ENCODE measurements around the gene ZNF234.
"Not testable (repeated sequence)": the region's sequence is repeated elsewhere in the genome, so short reads cannot be mapped to it uniquely, and the experiment has no call there.

Gene ZNF234

DNA sequence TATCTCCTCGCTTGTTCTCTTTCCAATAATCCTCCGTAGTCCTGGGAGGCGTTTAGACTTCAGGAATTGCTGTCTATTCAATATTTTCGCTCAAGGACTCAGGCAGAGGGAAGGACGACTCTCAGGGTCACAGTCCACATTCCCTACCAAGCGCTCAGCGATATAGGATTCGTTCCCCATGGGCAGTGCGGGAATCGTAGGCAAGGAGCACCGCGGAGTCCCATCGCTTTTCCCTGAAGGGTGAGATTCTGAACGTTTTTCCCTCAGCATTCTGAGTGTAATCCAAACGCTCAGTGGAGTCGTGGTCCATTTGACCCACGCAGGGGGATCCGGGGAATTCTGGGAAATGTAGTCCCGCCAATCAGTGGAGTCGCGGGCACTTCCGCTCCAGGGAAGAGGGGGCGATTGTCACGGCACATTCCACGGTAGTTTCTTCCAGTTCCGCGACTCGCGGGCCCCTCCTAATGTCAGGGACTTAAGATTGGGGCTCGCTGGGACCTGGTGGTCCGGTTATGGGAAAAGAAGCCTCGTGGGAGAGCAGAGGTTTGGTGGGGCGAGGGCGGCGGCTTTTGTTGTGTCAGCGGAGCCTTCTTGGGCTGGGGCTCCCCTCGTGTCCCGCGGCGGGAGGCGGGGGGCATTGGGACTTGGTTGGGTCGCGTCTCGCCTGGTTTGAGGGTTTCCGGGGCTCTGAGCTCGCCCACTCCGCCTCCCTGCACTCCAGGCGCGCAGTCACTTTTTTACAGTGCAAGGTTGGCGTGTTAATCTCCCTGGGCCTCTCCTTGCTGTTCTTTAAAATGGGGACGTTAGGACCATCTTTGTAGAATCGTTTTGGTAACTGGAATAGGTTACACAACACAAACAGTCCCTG lies at the start of gene ZNF234:
Gene ZNF234, plus strand, starts transcription at position 364 of the 868 bp plus-strand sequence. CDS start 3,079 bp downstream, outside the sequence.
- DNase-seq: peak; percentile 88

DNA sequence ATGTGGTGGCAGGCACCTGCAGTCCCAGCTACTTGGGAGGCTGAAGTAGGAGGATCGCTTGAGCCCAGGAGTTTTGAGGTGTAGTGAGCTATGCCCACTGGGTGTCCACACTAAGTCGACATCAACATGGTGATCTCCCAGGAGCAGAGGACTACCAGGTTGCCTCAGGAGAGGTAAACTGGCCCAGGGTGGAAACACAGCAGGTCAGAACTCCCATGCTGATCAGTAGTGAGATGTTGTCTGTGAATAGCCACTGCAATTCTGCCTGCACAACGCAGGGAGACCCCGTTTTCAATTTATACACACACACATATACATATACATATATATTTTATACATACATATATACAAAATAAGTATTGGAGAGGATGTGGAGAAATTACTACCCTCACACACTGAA lies 49.2 kb upstream of the ZNF234 start:
- DNase-seq: no peak

DNA sequence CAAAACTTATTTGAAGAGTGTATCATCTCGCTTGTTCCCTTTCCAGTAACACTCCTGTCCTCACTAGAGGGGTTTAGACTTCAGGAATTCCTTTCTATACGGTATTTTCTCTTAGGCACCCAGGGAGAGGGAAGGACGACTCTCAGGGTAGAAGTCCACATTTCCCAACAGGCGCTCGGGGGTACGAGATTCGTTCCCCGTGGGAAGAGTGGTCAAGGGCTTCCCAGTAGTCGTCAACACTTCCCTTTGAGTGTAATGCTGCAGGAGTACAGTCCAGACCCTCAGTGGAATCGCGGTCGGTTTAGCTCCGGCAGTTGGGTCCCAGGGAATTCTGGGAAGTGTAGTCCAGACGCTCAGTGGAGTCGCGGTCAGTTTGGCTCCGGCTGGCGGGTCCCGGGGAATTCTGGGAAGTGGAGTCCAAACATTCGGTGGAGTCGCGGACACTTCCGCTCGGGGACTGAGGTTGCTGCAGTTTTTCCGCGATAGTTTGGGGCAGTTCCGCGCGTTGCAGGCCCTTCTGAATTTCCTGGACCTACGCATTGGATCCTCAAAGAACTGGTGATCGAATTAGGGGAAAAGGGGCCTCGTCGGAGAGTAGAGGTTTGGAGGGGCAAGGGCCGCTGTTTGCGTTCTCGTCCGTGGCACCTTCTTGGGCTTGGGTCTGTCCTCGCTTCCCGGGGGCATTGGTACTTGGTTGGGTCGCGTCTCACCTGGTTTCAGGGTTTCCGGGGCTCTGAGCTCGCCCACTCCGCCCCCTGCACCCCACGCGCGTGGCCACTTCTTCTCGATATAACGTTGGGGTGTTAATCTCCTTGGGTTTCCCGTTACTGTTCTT lies 47.2 kb upstream of the ZNF234 start, which contains the start of gene ZNF224:
Gene ZNF224, plus strand, starts transcription at position 431 of the 835 bp plus-strand sequence. CDS start 3,513 bp downstream, outside the sequence.
- peak; percentile 96 for DNase-seq

DNA sequence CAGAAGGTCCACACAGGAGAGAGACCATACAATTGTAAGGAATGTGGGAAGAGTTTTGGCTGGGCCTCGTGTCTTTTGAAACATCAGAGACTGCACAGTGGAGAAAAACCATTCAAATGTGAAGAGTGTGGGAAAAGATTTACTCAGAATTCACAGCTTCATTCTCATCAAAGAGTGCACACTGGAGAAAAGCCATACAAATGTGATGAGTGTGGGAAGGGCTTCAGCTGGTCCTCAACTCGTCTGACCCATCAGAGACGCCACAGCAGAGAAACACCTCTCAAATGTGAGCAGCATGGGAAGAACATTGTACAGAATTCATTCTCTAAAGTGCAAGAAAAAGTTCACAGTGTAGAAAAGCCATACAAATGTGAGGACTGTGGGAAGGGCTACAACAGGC lies 33.6 kb upstream of the ZNF234 start:
- no peak for DNase-seq

DNA sequence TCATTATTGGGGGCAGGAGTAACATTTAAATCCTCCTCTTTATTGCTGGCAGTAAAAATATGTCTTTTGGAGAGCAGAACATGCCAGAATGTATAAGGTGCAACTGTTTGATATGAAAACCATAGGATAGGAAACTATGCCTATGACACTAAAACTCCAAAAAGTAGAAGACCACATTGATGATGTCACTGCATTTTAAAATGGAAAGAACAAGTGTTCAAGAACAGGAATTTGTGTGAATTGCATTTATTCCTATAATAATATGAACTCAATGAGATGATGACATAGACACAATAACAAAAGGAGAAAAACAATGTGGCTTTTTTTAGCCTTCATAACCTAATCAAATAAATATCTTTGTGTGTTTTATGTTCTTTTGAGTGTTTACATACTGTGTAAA lies 31.9 kb upstream of the ZNF234 start:
- DNase-seq: no peak

DNA sequence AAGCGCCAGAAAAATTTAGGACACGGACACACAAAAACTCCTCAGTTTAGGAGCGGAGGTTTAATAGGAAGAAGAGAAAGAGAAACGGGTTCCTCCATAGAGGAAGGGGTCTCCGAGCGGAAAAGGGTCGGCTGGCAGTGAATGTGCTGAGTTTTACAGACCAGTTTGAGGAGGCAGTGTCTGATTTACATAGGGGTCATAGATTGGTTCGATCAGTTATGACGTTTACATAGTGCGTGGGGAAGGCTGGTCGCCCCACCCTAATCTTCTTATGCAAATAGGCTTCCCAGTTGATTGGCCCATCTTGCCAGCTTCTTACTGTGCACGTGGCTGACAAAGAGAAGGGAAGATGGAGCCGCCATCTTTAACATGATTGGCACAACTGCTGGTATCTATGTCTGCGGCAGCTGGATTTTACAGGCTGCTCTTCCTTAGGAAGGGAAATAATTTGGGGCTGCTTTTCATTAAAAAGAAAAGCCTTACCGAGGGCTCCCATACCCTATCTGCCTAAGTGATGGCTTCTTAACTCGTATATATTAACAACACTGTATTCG lies 29.4 kb upstream of the ZNF234 start:
- peak; percentile 96 for DNase-seq

DNA sequence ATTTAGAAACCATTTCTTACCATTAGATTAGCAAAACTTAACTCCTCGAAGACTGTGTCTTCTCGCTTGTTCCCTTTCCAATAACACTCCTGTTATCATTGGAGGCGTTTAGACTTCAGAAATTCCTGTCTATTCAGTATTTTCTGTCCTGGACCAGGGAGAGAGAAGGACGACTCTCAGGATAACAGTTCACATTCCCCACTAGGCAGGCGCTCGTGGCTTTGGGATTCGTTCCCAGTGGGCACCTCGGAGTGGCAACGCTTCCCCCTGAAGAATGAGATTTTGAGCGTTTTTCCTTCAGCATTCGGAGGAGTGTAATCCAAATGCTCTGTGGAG lies 28.6 kb upstream of the ZNF234 start:
- DNase-seq: no peak

DNA sequence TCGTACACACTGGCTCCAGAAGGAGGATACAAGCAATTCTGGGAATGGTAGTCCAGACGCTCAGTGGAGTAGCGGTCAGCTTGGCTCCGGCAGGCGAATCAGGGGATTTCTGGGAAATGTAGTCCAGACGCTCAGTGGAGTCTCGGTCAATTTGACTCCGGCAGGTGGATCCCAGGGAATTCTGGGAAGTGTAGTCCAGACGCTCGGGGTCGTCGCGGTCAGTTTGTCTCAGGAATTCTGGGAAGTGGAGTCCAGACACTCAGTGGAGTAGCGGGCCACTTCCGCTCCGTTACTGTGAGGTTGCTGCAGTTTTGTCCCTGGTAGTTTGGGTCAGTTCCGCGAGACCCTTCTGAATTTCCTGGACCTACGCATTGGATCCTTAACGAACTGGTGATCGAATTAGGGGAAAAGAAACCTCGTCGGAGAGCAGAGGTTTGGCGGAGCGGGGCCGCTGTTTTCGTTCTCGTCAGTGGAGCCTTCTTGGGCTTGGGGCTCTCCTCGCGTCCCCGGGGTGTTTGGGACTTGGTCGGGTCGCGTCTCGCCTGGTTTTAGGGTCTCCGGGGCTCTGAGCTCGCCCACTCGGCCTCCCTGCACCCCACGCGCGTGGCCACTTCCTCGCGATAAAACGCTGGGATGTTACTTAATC lies 28.1 kb upstream of the ZNF234 start, which contains the start of gene ZNF225:
Gene ZNF225, plus strand, starts transcription at position 262 of the 646 bp plus-strand sequence. CDS start 2,429 bp downstream, outside the sequence.
- DNase-seq: peak; percentile 99

DNA sequence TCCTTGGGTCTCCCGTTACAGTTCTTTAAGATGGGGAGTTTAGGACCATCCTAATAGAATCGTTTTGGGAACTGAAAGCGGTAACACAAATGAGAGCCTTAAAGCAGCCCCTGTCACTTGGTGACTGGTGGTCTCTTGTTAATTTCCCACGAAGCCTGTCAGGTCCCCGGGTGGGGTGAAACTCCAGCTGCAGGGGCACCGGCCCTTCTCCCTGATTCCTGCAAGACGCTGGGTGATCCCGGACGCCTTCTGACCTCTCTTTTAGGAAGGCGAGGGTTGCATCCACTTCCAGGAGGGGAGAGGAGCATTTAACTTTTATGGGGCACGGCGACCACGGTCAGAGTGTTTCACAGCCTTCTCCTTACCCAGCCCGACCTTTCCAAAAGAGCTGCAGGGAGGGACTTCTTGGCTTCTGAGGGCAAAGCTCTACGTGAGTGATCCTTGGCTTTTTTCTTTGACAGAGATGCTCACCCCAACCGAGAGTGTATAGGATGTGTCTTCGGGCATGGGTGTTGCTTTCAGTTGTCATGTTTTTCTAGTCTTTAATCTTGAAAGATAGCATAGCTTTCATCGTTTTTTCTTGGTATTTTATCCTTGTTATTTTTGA lies 27.5 kb upstream of the ZNF234 start:
- DNase-seq: peak; percentile 44

DNA sequence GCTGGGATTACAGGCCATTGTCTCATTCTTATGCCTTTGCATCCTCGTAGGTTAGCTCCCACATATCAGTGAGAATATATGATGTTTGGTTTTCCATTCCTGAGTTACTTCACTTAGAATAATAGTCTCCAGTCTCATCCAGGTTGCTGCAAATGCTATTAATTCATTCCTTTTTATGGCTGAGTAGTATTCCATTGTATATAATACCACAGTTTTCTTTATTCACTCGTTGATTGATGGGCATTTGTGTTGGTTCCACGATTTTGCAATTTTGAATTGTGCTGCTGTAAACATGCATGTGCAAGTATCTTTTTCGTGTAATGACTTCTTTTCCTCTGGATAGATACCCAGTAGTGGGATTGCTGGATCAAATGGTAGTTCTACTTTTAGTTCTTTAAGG lies 20.2 kb upstream of the ZNF234 start:
- DNase-seq: not testable (repeated sequence)

DNA sequence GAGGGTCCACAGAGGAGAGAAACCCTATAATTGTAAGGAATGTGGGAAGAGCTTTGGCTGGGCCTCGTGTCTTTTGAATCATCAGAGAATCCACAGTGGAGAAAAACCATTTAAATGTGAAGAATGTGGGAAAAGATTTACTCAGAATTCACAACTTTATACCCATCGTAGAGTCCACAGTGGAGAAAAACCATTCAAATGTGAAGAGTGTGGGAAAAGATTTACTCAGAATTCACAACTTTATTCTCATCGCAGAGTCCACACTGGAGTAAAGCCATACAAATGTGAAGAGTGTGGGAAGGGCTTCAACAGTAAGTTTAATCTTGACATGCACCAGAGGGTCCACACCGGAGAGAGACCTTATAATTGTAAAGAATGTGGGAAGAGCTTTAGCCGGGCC lies 9.4 kb upstream of the ZNF234 start:
- DNase-seq: no peak

DNA sequence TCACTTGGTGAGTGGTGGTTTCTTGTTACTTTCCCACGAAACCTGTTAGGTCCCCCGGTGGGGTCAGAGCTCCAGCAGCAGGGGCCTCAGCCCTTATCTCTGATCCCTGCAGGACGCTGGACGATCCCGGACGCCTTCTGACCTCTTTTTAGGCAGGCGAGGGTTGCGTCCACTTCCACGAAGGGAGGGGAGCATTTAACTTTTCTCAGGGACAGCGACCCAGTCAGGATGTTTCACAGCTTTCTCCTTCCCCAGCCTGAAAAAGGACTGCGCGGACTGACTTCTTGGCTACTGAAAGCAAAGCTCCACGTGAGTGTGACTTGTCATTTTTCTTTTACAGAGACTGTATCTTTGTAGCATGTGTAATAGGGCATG lies 692 bp downstream of the ZNF234 start:
- DNase-seq: peak; percentile 24

DNA sequence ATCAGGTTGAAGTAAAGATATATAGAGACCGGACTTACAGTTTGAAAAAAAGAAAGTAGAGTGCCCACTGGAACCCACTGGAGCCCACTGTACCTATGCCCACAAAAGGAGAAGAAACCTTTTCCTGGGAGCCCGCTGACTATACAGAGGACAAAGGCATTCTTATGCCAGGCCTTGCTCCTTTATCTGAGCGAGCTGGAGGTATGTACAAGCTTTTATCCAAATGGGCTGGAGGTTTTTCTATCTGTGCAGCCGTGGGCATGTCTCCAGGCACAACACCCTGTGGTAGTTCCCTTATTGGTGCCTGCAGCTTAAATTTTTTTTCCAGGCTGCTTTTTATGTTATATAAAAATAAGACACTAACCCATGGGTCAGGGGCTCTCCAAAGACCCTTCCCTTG lies 8.4 kb downstream of the ZNF234 start:
- no peak for DNase-seq

DNA sequence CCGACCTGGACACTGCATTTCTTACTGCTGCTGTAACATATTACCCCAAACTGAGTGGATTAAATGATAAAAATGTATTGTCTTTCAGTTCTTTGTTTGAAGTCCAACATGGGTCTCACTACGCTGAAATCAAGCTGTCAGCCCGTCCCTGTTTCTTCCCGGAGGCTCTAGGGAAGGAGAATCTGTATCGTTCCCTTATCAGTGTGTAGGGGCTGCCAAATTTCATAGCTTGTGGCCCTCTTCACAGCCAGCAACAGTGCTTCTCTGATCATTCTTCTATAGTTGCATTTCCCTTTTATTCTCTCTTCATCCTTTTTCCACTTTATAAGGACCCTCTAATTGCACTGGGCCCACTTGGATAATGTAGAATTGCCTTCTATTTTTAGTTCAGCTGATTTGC lies 10.1 kb downstream of the ZNF234 start:
- no peak for DNase-seq

DNA sequence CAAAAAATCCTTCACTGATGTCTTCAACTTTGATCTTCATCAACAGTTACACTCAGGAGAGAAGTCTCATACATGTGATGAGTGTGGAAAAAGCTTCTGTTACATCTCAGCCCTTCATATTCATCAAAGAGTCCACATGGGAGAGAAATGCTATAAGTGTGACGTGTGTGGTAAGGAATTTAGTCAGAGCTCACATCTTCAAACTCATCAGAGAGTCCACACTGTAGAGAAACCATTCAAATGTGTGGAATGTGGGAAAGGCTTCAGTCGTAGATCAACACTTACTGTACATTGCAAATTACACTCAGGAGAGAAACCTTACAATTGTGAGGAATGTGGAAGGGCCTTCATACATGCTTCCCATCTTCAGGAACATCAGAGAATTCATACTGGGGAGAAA lies 15.1 kb downstream of the ZNF234 start:
- DNase-seq: no peak

DNA sequence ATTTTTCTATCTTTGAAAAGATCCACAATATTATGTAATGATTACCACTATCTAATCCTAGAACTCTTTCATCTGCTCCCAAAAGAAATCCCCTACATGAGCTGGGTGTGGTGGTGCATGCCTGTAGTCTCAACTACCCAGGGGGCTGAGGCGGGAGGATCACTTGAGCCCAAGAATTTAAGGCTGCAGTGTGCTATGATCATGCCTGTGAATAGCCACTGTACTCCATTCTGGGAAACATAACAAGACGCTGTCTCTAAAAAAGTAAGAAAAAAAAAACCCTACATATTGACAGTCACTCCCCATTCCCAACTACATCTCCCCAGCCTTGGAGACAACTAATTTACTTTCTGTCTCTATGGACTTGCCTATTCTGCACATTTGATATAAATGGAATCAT lies 22.4 kb downstream of the ZNF234 start:
- no peak for DNase-seq

DNA sequence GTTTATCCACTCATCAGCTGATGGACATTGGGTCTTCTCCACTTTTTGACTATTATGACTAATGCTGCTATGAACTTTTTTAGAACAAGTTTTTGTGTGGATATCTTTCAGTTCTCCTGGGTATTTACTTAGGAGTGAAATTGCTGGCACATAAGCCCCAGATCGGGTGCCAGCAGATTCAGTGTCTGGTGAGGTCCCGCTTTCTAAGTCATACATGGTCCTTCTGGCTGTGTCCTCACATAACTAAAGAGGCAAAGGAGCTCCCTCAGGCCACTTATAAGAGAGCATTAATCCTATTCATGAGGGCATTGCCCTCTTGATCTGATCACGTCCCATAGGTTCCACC lies 22.9 kb downstream of the ZNF234 start:
- no peak for DNase-seq

DNA sequence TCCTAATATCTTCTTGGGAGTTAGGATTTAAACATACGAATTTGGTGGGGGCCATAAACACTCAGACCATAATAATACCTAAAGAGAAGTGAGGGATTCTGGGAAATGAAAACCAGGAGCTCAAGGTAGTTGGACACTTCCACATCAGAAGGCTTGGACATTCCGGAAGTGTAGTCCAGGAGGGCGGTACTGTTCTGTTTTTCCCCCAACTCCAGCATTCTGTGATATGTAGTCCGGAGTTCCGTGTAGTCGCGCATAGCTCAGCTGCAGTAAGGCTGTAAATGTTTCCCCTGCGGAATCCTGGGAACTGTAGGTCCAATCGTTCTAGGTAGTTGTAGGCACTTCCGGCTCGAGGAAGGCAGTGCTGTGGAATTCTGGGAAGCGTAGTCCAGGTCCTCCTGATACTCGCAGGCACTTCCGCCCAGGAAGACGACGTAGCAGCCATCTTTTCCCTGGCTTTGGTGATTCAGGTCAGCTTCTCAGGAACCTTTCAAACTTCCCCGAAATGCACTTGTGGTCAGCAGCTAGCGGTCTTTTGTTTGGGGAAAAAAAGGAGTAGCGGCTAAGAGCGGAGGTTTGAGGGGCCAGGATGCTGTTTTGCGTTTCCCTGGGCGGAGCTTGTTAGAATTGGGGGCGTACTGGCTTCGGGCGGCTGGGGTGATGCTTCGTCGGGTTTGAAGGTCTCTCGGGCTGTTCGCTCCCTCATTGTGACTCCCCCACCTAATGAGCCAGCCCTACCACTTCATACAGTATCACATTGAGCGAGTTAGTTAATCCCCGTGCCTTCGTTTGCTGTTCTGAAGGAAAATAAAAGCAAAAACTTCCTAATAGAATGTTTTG lies 23.5 kb downstream of the ZNF234 start, which contains the start of gene ZNF226:
Gene ZNF226, plus strand, starts transcription at position 428 of the 840 bp plus-strand sequence. CDS start 4,981 bp downstream, outside the sequence.
- peak; percentile 99 for DNase-seq

DNA sequence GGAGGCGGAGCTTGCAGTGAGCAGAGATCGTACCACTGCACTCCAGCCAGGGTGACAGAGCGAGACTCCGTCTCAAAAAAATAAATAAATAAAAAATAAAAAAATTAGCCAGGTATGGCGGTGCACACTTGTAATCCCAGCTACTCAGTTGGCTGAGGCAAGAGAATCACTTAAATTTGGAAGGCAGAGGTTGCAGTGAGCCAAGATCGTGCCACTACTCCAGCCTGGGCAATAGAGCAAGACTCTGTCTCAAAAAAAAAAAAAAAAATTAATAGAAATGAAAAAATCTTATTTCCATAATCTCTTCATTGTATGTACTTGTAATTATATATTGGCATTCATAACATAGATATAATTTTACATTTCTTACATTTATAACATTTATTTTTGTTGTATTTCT lies 29.3 kb downstream of the ZNF234 start:
- not testable (repeated sequence) for DNase-seq

DNA sequence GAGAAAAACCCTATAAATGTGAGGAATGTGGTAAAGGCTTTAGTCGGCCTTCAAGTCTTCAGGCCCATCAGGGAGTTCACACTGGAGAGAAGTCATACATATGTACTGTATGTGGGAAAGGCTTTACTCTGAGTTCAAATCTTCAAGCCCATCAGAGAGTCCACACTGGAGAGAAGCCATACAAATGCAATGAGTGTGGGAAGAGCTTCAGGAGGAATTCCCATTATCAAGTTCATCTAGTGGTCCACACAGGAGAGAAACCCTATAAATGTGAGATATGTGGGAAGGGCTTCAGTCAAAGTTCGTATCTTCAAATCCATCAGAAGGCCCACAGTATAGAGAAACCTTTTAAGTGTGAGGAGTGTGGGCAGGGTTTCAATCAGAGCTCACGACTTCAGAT lies 35.2 kb downstream of the ZNF234 start:
- DNase-seq: no peak

DNA sequence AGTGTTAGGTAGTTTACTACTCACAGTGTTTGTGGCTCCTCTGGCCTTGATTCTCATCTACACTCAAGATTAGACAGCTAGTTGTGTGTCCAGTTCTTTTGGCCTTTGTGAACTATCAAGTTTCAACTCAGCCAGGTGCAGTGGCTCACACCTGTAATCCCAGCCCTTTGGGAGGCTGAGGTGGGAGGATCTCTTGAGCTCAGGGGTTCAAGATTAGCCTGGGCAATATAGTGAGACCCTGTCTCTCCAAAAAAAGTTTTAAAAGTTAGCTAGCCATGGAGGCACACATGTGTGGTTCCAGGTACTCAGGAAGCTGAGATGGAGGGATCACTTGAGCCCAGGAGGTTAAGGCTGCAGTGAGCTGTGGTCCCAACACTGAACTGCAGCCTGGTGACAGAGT lies 39.6 kb downstream of the ZNF234 start:
- no peak for DNase-seq

DNA sequence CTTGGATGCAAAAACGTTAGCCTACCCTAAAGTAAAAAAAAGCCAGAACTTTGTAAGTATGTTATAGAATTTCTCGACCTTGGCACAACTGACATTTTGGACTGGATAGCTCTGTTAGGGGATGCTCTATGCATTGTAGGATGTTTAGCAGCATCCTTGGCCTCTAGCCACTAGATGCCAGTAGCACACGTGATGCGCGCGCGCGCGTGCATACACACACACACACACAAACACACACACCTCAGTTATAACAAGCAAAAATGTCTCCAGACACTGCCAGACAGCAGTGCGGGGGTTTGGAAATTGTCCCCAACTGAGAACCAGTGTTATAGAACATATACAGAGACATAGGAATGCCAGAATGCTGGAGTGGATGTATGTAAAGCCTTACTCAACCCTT lies 40.8 kb downstream of the ZNF234 start:
- no peak for DNase-seq
